NT2/D1 (cell line): Measurements from ENCODE around the gene ZFYVE9.

Experiments used
- SUZ12 ChIP-seq: IDR thresholded peaks from 2 replicates; pipeline ENCODE4 v1.6.1; 2011; ENCODE audit not compliant: insufficient read length, insufficient read depth; ENCODE audit errors: extremely low read depth
- YY1 ChIP-seq: IDR thresholded peaks from 2 replicates; pipeline ENCODE4 v1.6.1; 2011; ENCODE audit not compliant: insufficient read length, insufficient read depth

DNA sequence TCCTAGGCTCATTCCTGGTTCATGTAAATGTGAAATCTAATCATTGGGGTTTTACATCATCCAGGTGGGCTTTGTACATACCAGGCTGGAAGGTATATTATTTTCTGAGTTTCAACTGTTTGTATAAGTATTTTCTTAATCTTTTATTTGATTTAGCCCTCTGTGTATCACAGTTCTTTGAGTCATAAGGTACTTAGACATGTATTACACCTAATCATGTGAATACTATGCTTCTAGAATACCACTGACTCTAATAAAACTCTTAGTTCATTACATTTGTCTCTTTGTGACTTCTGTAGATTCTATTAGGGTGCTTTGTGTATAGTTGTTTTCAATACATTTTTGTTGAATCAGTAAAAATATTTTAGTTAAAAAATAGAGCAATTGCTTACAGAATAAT lies 92.8 kb downstream of the ZFYVE9 start:
- TF ChIP-seq SUZ12: no peak
- no peak for TF ChIP-seq YY1
